Mesenchymal stem cell (in vitro differentiated cells and primary cell): ENCODE measurements around the gene SPAG6.
A peak's percentile ranks its signal among the peaks of the same experiment; 100 is the strongest.

ENCODE experiments used
- DNase-seq: peaks from one replicate; pipeline ENCODE4 v3.0.0-alpha.2; 2013
- H2AFZ ChIP-seq: one replicate; pipeline ENCODE4 v1.6.1; 2013; ENCODE audit warnings: low read depth, mild to moderate bottlenecking, control low read depth, inconsistent platforms, low read length, moderate library complexity
- H2AK5ac ChIP-seq: 2 replicates; pipeline ENCODE4 v1.6.1; 2013; ENCODE audit warnings: low read length, moderate library complexity, mild to moderate bottlenecking, inconsistent platforms; ENCODE audit not compliant: severe bottlenecking
- H2BK120ac ChIP-seq: one replicate; pipeline ENCODE4 v1.6.1; 2013; ENCODE audit warnings: low read depth, mild to moderate bottlenecking, inconsistent platforms, low read length, moderate library complexity
- H2BK12ac ChIP-seq, 2 experiments: one replicate each; pipeline ENCODE4 v1.6.1; 2013; ENCODE audit warnings: inconsistent platforms in 2 of 2, low read length in 2 of 2, mild to moderate bottlenecking in 2 of 2, moderate library complexity in 2 of 2, control low read depth in 1 of 2
- H2BK15ac ChIP-seq: one replicate; pipeline ENCODE4 v1.6.1; 2013; ENCODE audit warnings: mild to moderate bottlenecking, low read depth, inconsistent platforms; ENCODE audit not compliant: poor library complexity, severe bottlenecking
- H2BK5ac ChIP-seq: 2 replicates; pipeline ENCODE4 v1.6.1; 2013; ENCODE audit warnings: low read depth, mild to moderate bottlenecking, low read length, control low read depth, inconsistent platforms; ENCODE audit not compliant: poor library complexity, severe bottlenecking
- H3K14ac ChIP-seq, 2 experiments: one replicate each; pipeline ENCODE4 v1.6.1; 2013; ENCODE audit warnings: inconsistent platforms in 2 of 2, low read length in 2 of 2, control low read depth in 1 of 2, mild to moderate bottlenecking in 1 of 2, moderate library complexity in 1 of 2
- H3K18ac ChIP-seq, 2 experiments: one replicate each; pipeline ENCODE4 v1.6.1; 2013; ENCODE audit warnings: inconsistent platforms in 2 of 2, low read length in 2 of 2, control low read depth in 1 of 2, low read depth in 1 of 2, mild to moderate bottlenecking in 1 of 2
- H3K23ac ChIP-seq, 2 experiments: one replicate each; pipeline ENCODE4 v1.6.1; 2013; ENCODE audit warnings: inconsistent platforms in 2 of 2, low read length in 2 of 2, mild to moderate bottlenecking in 2 of 2, moderate library complexity in 2 of 2, control low read depth in 1 of 2
- H3K27ac ChIP-seq: 2 replicates; pipeline ENCODE4 v1.5.1; 2013; ENCODE audit warnings: mild to moderate bottlenecking, moderate library complexity, low read length, control low read depth, inconsistent platforms; ENCODE audit not compliant: poor library complexity, severe bottlenecking
- H3K27me3 ChIP-seq, 2 experiments: 2 replicates each; pipeline versions ENCODE4 v1.6.1 to v1.7.0; 2013; ENCODE audit warnings: low read length in 2 of 2, mild to moderate bottlenecking in 2 of 2, moderate library complexity in 2 of 2, control low read depth in 1 of 2, inconsistent platforms in 1 of 2; ENCODE audit not compliant: control insufficient read depth in 1 of 2, insufficient read depth in 1 of 2
- H3K36me3 ChIP-seq, 2 experiments: 2 replicates each; pipeline versions ENCODE4 v1.6.1 to v1.7.0; 2013; ENCODE audit warnings: low read length in 2 of 2, control low read depth in 1 of 2, inconsistent platforms in 1 of 2, low read depth in 1 of 2, mild to moderate bottlenecking in 1 of 2; ENCODE audit not compliant: insufficient read depth in 2 of 2, control insufficient read depth in 1 of 2
- H3K4ac ChIP-seq, 2 experiments: one replicate each; pipeline ENCODE4 v1.6.1; 2013; ENCODE audit warnings: inconsistent platforms in 2 of 2, low read length in 2 of 2, mild to moderate bottlenecking in 2 of 2, moderate library complexity in 2 of 2, control low read depth in 1 of 2, low read depth in 1 of 2
- H3K4me1 ChIP-seq: 2 replicates; pipeline ENCODE4 v1.6.1; 2013; ENCODE audit warnings: low read depth, low read length, control low read depth; ENCODE audit not compliant: control insufficient read depth, insufficient read depth
- H3K4me2 ChIP-seq: 2 replicates; pipeline ENCODE4 v1.6.1; 2013; ENCODE audit warnings: low read length, mild to moderate bottlenecking, inconsistent platforms; ENCODE audit not compliant: poor library complexity, severe bottlenecking
- H3K4me3 ChIP-seq, 2 experiments: 2 replicates each; pipeline versions ENCODE4 v1.5.1 to v1.7.0; 2013; ENCODE audit warnings: low read length in 2 of 2, mild to moderate bottlenecking in 2 of 2, control low read depth in 1 of 2, low read depth in 1 of 2; ENCODE audit not compliant: insufficient read depth in 1 of 2
- H3K79me1 ChIP-seq: replicated peaks from 2 replicates; pipeline ENCODE4 v1.6.1; 2013; ENCODE audit warnings: mild to moderate bottlenecking, control low read depth, low read length, inconsistent platforms; ENCODE audit not compliant: poor library complexity, severe bottlenecking
- H3K9ac ChIP-seq: 2 replicates; pipeline ENCODE4 v1.7.0; 2013; ENCODE audit warnings: mild to moderate bottlenecking, low read length, moderate library complexity
- H3K9me3 ChIP-seq: 2 replicates; pipeline ENCODE4 v1.7.0; 2013; ENCODE audit warnings: mild to moderate bottlenecking, low read length; ENCODE audit not compliant: control insufficient read depth
- H4K8ac ChIP-seq: one replicate; pipeline ENCODE4 v1.6.1; 2013; ENCODE audit warnings: inconsistent platforms, mild to moderate bottlenecking, low read length, moderate library complexity
- H4K91ac ChIP-seq: one replicate; pipeline ENCODE4 v1.6.1; 2013; ENCODE audit warnings: mild to moderate bottlenecking, low read length, inconsistent platforms
- WGBS: methylation state at CpG from one replicate; pipeline ENCODE4 v1.1.7; 2013; ENCODE audit warnings: mixed read lengths; 5-methylcytosine and 5-hydroxymethylcytosine counted together

SPAG6 gene

GRCh38 chr10:22314852-22315251 is 30.4 kb upstream of the SPAG6 start:
- no peak overlapping the region for H4K91ac ChIP-seq
- no peak overlapping the region for H3K4ac ChIP-seq
- H3K9me3 ChIP-seq: no peaks in the 10 kb centered on the region
- no peak overlapping the region for H3K18ac ChIP-seq
- H2AK5ac ChIP-seq: no peak overlapping the region
- no peak overlapping the region for H4K8ac ChIP-seq
- no peaks in the 10 kb centered on the region for H3K4me1 ChIP-seq
- no peak overlapping the region for H2BK5ac ChIP-seq
- H3K23ac ChIP-seq: no peak overlapping the region
- no peak for DNase-seq
- no peak overlapping the region for H3K4me2 ChIP-seq
- no peak overlapping the region for H2BK12ac ChIP-seq
- no peak overlapping the region for H2BK120ac ChIP-seq
- H3K79me1 ChIP-seq: peaks cover 5% of the 10 kb centered on the region
- no peaks in the 10 kb centered on the region for H3K36me3 ChIP-seq
- no peak overlapping the region for H2BK15ac ChIP-seq
- H3K14ac ChIP-seq: no peak overlapping the region
- peak overlapping the region in 1 of 2 experiments; percentile 87 for H3K4me3 ChIP-seq
- no peak overlapping the region for H2AFZ ChIP-seq
- no peak overlapping the region for H3K9ac ChIP-seq
- no peak overlapping the region for H3K27ac ChIP-seq
- WGBS: no CpG with 5 or more reads among the region's 2 CpGs
- H3K27me3 ChIP-seq: no peaks in the 10 kb centered on the region

DNA sequence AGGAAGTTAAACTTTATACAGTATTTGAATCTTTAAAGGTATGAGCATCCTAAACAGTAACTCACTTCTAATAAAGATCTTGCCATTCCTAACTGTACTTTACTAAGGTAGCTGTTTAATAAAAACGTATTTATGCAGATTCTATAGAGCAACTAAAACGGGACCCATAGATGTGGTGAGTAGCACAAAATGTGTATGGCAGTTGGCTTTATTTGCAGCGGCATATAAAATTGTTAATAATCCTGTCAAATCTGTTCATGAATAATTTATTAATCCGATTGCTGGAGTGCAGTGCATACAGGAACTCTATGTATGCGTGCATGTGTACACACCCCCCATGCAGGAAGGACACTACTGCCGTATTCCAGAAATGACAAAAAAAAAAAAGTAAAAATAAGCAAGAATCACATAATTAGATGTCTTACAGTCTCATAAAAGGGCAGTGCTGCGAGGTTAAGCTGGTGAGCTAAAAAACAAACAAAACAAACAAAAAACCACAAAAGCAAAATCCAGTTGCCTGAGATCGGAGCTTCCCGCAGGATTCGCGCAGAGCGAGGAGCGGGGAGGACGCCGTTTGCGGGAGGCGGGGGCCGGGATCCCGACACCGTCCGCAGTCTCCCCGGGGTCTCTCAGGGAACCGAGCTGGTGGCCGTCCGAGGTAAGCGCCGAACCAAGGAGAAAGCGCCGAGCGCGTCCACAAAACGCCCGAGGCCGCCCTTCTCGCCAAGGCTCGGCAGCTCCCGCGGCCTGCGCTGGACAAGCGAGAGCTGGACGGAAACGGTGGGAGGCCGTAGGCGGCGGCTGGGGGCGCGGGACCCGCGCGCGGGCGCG is 29.6 kb upstream of the SPAG6 start:
- Histone ChIP-seq H2BK12ac (peak overlapping the region in 1 of 2 experiments; percentile 73), H2BK120ac (peak overlapping the region; percentile 98), H3K36me3 (no peaks in the 10 kb centered on the region), H2AFZ (peak overlapping the region; percentile 89), H3K27me3 (no peaks in the 10 kb centered on the region), H3K79me1 (peaks cover 5% of the 10 kb centered on the region), H3K4me1 (no peaks in the 10 kb centered on the region), H3K4me3 (peak overlapping the region; percentile 84 to 87), H3K9ac (peak overlapping the region; percentile 96), H3K4me2 (peak overlapping the region; percentile 98), H3K18ac (peak overlapping the region; percentile 91 to 94), H3K27ac (no peak overlapping the region), H2BK5ac (peak overlapping the region; percentile 89), H2AK5ac (no peak overlapping the region), H3K4ac (peak overlapping the region in 1 of 2 experiments; percentile 96), H2BK15ac (peak overlapping the region; percentile 99), H4K91ac (peak overlapping the region; percentile 95), H3K14ac (peak overlapping the region; percentile 86 to 99), H4K8ac (peak overlapping the region; percentile 95), H3K23ac (peak overlapping the region in 1 of 2 experiments; percentile 77), H3K9me3 (no peaks in the 10 kb centered on the region)
- no peak for DNase-seq
- WGBS: 3% methylated on average over 37 of the region's 53 CpGs

DNA sequence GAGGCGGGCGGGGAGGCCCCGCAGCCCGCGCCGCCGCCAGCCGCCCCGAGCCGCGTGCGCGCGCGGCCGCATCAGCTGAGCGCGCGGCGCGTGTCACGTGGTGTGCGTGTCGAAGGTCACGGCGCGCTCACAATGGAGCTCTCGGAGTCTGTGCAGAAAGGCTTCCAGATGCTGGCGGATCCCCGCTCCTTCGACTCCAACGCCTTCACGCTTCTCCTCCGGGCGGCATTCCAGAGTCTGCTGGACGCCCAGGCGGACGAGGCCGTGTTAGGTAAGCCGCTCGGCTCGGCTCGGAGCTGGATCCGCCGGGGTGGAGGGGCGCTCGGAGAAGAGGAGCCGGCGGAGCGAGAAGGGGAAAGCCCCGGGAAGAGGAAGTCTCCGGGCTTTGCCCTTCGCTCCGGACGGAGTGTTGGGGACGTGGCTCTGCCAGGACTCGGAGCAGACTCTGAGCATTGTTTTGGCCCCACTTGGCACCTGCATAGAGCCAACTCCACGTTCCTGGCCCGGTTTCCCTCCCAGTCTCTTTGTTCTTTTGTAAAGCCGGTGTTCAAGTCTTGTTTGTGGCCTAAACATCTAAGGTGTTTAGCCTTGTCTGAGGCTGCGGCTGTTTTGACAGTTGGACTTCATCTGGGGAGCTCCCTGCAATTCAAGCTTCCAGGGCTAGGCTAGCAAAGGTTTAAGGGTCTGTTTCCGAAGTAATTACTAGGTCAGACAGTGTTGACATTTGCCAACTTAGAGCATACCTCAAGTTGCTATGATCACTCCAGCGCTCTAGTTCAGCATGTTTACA is 28.8 kb upstream of the SPAG6 start, which contains the start of gene COMMD3:
Gene COMMD3, plus strand, starts transcription at position 103 of the 790 bp plus-strand sequence. Its CDS starts 30 bp downstream, at position 133.
- Histone ChIP-seq H3K18ac (peak within 1 kb of the TSS; percentile 91 to 98), H3K9me3 (no peaks in the 10 kb centered on the region), H4K8ac (peak within 1 kb of the TSS; percentile 100), H3K27ac (peak within 1 kb of the TSS; percentile 72), H3K36me3 (no peaks in the 10 kb centered on the region), H3K9ac (peak within 1 kb of the TSS; percentile 96), H3K14ac (peak within 1 kb of the TSS; percentile 86 to 99), H2BK15ac (peak within 1 kb of the TSS; percentile 99), H4K91ac (peak within 1 kb of the TSS; percentile 95), H3K79me1 (peaks cover 5% of the 10 kb centered on the region), H3K4me1 (no peaks in the 10 kb centered on the region), H2BK120ac (peak within 1 kb of the TSS; percentile 98), H2AFZ (peak within 1 kb of the TSS; percentile 89), H2BK12ac (peak within 1 kb of the TSS in 1 of 2 experiments; percentile 73), H2AK5ac (no peak within 1 kb of the TSS), H3K23ac (peak within 1 kb of the TSS in 1 of 2 experiments; percentile 77), H3K4me3 (peak within 1 kb of the TSS; percentile 84 to 87), H3K27me3 (no peaks in the 10 kb centered on the region), H3K4ac (peak within 1 kb of the TSS in 1 of 2 experiments; percentile 96), H3K4me2 (peak within 1 kb of the TSS; percentile 98), H2BK5ac (peak within 1 kb of the TSS; percentile 89)
- DNase-seq: peak; percentile 90
- under 1% methylated on average over 38 of the region's 63 CpGs for WGBS

DNA sequence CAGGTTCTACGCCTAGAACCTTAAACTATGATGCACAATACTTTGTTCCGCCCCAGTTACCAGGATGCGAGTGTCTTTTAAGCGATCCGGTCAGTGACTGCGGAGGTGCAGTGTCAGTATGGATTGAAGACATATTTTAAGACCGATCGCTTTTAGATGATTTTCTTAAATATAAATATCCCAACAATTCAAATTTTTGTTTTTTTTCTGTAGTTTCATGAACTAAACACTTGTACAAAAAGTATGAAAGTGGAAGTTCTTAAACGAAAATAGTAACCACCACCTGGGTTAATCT is 28.3 kb upstream of the SPAG6 start:
- H3K36me3 ChIP-seq: no peaks in the 10 kb centered on the region
- WGBS: 25% methylated on average over 1 of the region's 9 CpGs
- H3K23ac ChIP-seq: no peak overlapping the region
- peak; percentile 30 for DNase-seq
- H3K27ac ChIP-seq: no peak overlapping the region
- peak overlapping the region in 1 of 2 experiments; percentile 65 for H3K4ac ChIP-seq
- peaks cover 0 to 1% of the 10 kb centered on the region in 2 experiments for H3K27me3 ChIP-seq
- H4K91ac ChIP-seq: no peak overlapping the region
- H3K4me3 ChIP-seq: peak overlapping the region; percentile 84 to 87
- no peak overlapping the region for H2BK120ac ChIP-seq
- H3K14ac ChIP-seq: no peak overlapping the region
- H2AFZ ChIP-seq: peak overlapping the region; percentile 7
- no peak overlapping the region for H2BK5ac ChIP-seq
- no peak overlapping the region for H2AK5ac ChIP-seq
- peak overlapping the region in 1 of 2 experiments; percentile 79 for H3K18ac ChIP-seq
- no peak overlapping the region for H2BK15ac ChIP-seq
- H4K8ac ChIP-seq: peak overlapping the region; percentile 85
- H3K9ac ChIP-seq: peak overlapping the region; percentile 96
- peaks cover 5% of the 10 kb centered on the region for H3K79me1 ChIP-seq
- no peaks in the 10 kb centered on the region for H3K9me3 ChIP-seq
- H3K4me2 ChIP-seq: peak overlapping the region; percentile 71
- H2BK12ac ChIP-seq: no peak overlapping the region
- no peaks in the 10 kb centered on the region for H3K4me1 ChIP-seq
